ENCODE measurements around the gene PPM1K.

The PPM1K gene

DNA sequence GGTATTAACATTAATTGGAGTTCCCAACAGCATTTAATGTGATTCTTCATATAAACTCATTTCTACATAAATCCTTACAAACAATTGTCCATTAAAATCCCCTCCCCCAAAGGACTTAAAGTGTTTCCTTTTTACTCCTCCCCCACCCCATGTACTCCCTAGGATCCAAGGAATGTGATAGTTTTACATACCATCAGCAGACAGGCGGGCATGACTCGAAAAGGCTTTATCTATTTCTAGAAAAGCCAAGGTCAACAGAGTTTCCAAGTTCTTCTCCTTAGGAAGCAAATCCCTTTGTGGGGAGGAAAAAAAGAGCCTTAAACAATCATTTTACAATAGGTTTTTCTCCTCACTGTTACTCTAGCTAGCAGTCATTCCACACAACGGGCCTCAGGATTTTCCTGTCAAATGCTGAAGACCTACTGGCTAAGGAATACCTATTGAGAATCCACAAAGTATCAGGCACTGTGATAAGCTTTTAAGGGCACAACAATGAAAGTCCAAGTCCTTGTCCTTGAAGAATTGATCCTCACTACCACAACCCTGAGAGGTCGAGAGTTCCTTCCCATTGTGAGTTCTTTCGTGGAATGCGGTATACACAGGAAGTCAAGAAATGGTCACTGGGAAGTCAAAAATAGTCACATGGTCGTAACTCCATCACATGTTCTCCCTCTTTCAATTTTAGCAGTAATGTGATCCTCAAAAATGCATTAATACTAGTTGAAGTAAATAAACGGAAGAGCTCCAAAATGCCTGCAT lies 7.2 kb downstream of the PPM1K start:
- no peak for DNase-seq

- no peak for DNase-seq
Measured at GRCh38 chr4:88275949-88276515, 8.3 kb downstream of the PPM1K start.

DNA sequence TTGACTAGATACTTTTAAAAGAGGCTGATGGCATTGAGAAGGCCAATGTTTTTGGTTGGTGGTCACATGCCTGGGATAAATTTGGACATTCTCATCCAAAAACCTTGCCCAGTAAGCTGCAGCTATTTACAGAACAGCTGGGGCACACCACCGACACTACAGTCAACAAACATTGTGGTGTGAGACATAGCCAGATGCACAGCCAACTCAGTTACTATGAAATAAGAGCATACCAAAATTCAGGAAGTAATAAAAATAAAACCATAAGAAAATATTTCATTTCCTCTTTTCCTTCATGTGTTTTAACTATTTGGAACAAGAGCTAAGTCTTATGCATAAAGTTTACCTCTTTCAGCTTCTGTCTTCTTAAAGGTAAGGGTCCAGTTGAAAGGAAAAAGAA lies 8.8 kb downstream of the PPM1K start:
- DNase-seq: no peak

- no peak for DNase-seq
Measured at GRCh38 chr4:88268913-88269312, 15.4 kb downstream of the PPM1K start.

DNA sequence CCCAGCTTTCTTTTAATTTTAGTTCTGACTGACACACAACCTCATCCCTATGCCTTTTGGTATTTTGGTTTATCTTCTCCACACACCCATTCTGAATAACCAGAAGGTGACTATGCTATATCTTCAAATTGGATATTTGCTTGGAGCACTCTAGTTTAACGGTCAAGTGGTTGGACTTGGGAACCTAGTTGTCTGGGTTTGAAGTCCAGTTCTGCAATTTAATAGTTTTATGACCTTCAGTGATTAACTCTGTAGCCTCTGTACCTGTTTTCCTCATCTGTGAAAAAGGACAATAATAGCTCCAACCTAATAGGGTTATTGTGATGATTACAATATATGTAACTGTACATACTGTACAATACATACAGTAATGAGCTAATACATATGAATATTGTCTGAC lies 20.0 kb downstream of the PPM1K start:
- no peak for DNase-seq

GRCh38 chr4:88257726-88258125 lies 26.6 kb downstream of the PPM1K start:
- DNase-seq: no peak

GRCh38 chr4:88255111-88255510 lies 29.2 kb downstream of the PPM1K start:
- no peak for DNase-seq

- no peak for DNase-seq
Measured at GRCh38 chr4:88251924-88252323, 32.4 kb downstream of the PPM1K start.

DNA sequence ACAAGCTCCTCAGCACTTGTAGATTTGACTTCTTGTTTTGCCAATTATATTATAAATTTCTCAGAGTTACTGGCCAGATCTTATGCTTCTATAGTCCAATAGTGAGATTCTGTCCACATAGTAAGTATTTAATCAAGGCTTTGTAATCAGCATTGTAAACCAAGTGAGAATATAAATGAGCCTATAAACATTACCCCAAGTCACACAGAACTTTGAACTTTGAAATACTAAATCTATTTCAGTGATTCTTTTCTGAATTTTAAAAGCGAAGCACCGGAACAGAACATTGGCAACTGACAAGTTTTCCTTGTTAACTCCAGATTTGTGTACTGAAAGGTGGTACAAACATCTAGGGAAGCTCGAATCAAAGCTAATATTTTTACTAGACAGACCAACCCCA lies 37.2 kb downstream of the PPM1K start:
- DNase-seq: no peak

GRCh38 chr4:88246600-88246999 lies 37.8 kb downstream of the PPM1K start:
- DNase-seq: no peak

- DNase-seq: peak; percentile 7 to 14
Measured at GRCh38 chr4:88244816-88245579, 39.4 kb downstream of the PPM1K start.

GRCh38 chr4:88244056-88244455 lies 40.3 kb downstream of the PPM1K start:
- DNase-seq: no peak

DNA sequence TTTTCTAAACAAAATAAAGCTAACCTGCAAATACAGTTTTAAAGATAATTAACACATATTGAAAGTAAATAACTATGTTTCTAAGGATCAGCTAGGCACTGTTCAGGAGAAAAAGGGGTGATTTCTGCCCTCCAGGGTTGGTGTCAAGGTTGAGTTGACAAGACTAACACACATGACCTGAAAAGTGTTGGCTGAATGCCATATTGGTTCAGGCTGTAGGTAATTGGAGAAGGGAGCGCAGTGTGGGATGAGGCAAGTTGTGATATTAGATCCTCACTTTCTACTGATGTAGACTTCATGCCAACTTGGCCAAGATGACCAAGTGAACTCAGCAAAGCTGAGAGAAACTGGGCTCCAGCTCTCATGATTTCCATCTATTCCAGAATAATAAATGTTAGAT lies 42.2 kb downstream of the PPM1K start:
- DNase-seq: no peak

GRCh38 chr4:88240297-88240714 lies 44.1 kb downstream of the PPM1K start:
- no peak for DNase-seq

GRCh38 chr4:88230969-88231771 lies 53.2 kb downstream of the PPM1K start:
- DNase-seq: no peak

DNA sequence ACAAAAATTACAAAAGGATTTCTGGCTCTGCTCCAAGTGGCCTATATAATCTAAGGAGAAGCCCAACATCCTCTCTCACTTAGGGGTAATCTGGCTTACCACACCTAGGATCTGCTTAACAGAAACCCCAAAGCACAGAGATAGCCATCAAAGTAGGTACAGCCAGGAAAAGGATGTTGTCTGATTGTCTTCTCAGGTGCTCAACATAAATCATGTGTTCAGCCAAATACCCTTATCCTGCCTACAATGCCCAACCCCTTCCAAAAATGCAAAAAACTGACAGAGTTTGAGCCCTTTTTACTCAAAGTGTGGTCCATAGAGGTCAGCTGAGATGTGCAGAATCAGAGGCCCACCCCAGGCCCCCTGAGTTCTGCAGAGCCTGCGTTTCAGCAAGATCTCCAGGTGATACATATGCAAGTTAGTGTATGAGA lies 53.9 kb downstream of the PPM1K start:
- DNase-seq: no peak

- DNase-seq: no peak
Measured at GRCh38 chr4:88227734-88228133, 56.6 kb downstream of the PPM1K start.

DNA sequence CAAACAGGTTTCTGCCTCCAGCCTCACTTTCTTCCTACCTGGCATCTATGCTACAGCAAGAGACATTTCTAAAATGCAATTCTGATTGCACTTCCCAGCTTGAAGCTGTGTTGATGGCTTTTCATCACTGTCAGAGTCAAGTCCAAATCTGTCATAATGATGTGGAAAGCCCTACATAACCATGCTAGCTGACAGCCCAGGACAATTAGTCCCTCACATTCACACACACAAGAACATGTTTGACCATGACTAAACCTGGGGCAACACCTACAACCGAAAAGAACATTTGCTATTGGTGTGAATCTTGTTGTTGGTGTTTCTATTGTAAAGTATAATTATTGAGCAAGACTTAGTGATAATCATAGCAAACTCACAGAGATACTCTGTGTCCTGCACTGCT lies 58.2 kb downstream of the PPM1K start:
- DNase-seq: no peak

GRCh38 chr4:88225232-88226105 lies 58.9 kb downstream of the PPM1K start:
- DNase-seq: no peak

DNA sequence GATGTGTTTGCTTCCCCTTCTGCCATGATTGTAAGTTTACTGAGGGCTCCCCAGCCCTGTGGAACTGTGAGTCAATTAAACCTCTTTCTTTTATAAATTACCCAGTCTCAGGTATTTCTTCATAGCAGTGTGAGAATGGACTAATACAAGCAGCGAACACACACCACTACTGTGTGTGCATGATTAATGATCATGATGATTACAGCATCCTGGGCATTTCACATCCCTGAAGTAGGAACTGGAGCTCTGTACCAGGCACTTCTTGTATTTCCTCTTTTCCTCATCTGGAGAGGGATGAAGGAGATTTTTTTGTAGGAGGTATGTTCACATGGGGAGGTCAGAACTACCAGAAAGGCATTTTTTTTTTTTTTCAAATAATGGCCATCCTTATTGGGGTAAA lies 60.8 kb downstream of the PPM1K start:
- no peak for DNase-seq

DNA sequence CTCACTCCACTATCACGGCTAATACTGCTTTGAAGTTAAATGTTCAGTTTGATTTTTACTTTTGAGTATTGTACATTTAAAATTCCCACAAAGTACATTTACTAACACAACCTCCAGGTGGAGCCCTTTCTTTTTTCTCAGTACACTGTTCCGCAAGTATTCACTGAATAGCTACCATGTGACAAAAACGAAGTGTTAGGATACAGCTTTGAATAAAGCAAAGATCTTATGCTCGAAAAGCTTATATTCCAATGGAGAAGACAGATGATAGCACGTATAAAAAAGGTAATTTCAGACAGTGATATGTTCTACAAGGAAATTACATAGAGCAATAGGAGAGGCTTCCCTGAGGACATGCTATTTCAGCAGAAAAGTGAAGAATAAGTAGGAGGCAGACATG lies 65.3 kb downstream of the PPM1K start:
- peak in 1 of 2 donors; percentile 31 for DNase-seq

GRCh38 chr4:88217169-88217568 lies 67.2 kb downstream of the PPM1K start:
- no peak for DNase-seq
